Mesenchymal stem cell (in vitro differentiated cells and primary cell): Measurements from ENCODE around the gene SYT11.

Experiments used
- DNase-seq: peaks from one replicate; pipeline ENCODE4 v3.0.0-alpha.2; 2013
- H2AFZ ChIP-seq: one replicate; pipeline ENCODE4 v1.6.1; 2013; ENCODE audit warnings: low read depth, mild to moderate bottlenecking, control low read depth, inconsistent platforms, low read length, moderate library complexity
- H2AK5ac ChIP-seq: 2 replicates; pipeline ENCODE4 v1.6.1; 2013; ENCODE audit warnings: low read length, moderate library complexity, mild to moderate bottlenecking, inconsistent platforms; ENCODE audit not compliant: severe bottlenecking
- H2BK120ac ChIP-seq: one replicate; pipeline ENCODE4 v1.6.1; 2013; ENCODE audit warnings: low read depth, mild to moderate bottlenecking, inconsistent platforms, low read length, moderate library complexity
- H2BK12ac ChIP-seq, 2 experiments: one replicate each; pipeline ENCODE4 v1.6.1; 2013; ENCODE audit warnings: inconsistent platforms in 2 of 2, low read length in 2 of 2, mild to moderate bottlenecking in 2 of 2, moderate library complexity in 2 of 2, control low read depth in 1 of 2
- H2BK15ac ChIP-seq: one replicate; pipeline ENCODE4 v1.6.1; 2013; ENCODE audit warnings: mild to moderate bottlenecking, low read depth, inconsistent platforms; ENCODE audit not compliant: poor library complexity, severe bottlenecking
- H2BK5ac ChIP-seq: 2 replicates; pipeline ENCODE4 v1.6.1; 2013; ENCODE audit warnings: low read depth, mild to moderate bottlenecking, low read length, control low read depth, inconsistent platforms; ENCODE audit not compliant: poor library complexity, severe bottlenecking
- H3K14ac ChIP-seq, 2 experiments: one replicate each; pipeline ENCODE4 v1.6.1; 2013; ENCODE audit warnings: inconsistent platforms in 2 of 2, low read length in 2 of 2, control low read depth in 1 of 2, mild to moderate bottlenecking in 1 of 2, moderate library complexity in 1 of 2
- H3K18ac ChIP-seq, 2 experiments: one replicate each; pipeline ENCODE4 v1.6.1; 2013; ENCODE audit warnings: inconsistent platforms in 2 of 2, low read length in 2 of 2, control low read depth in 1 of 2, low read depth in 1 of 2, mild to moderate bottlenecking in 1 of 2
- H3K23ac ChIP-seq, 2 experiments: one replicate each; pipeline ENCODE4 v1.6.1; 2013; ENCODE audit warnings: inconsistent platforms in 2 of 2, low read length in 2 of 2, mild to moderate bottlenecking in 2 of 2, moderate library complexity in 2 of 2, control low read depth in 1 of 2
- H3K27ac ChIP-seq: 2 replicates; pipeline ENCODE4 v1.5.1; 2013; ENCODE audit warnings: mild to moderate bottlenecking, moderate library complexity, low read length, control low read depth, inconsistent platforms; ENCODE audit not compliant: poor library complexity, severe bottlenecking
- H3K27me3 ChIP-seq, 2 experiments: 2 replicates each; pipeline versions ENCODE4 v1.6.1 to v1.7.0; 2013; ENCODE audit warnings: low read length in 2 of 2, mild to moderate bottlenecking in 2 of 2, moderate library complexity in 2 of 2, control low read depth in 1 of 2, inconsistent platforms in 1 of 2; ENCODE audit not compliant: control insufficient read depth in 1 of 2, insufficient read depth in 1 of 2
- H3K36me3 ChIP-seq, 2 experiments: 2 replicates each; pipeline versions ENCODE4 v1.6.1 to v1.7.0; 2013; ENCODE audit warnings: low read length in 2 of 2, control low read depth in 1 of 2, inconsistent platforms in 1 of 2, low read depth in 1 of 2, mild to moderate bottlenecking in 1 of 2; ENCODE audit not compliant: insufficient read depth in 2 of 2, control insufficient read depth in 1 of 2
- H3K4ac ChIP-seq, 2 experiments: one replicate each; pipeline ENCODE4 v1.6.1; 2013; ENCODE audit warnings: inconsistent platforms in 2 of 2, low read length in 2 of 2, mild to moderate bottlenecking in 2 of 2, moderate library complexity in 2 of 2, control low read depth in 1 of 2, low read depth in 1 of 2
- H3K4me1 ChIP-seq: 2 replicates; pipeline ENCODE4 v1.6.1; 2013; ENCODE audit warnings: low read depth, low read length, control low read depth; ENCODE audit not compliant: control insufficient read depth, insufficient read depth
- H3K4me2 ChIP-seq: 2 replicates; pipeline ENCODE4 v1.6.1; 2013; ENCODE audit warnings: low read length, mild to moderate bottlenecking, inconsistent platforms; ENCODE audit not compliant: poor library complexity, severe bottlenecking
- H3K4me3 ChIP-seq, 2 experiments: 2 replicates each; pipeline versions ENCODE4 v1.5.1 to v1.7.0; 2013; ENCODE audit warnings: low read length in 2 of 2, mild to moderate bottlenecking in 2 of 2, control low read depth in 1 of 2, low read depth in 1 of 2; ENCODE audit not compliant: insufficient read depth in 1 of 2
- H3K79me1 ChIP-seq: replicated peaks from 2 replicates; pipeline ENCODE4 v1.6.1; 2013; ENCODE audit warnings: mild to moderate bottlenecking, control low read depth, low read length, inconsistent platforms; ENCODE audit not compliant: poor library complexity, severe bottlenecking
- H3K9ac ChIP-seq: 2 replicates; pipeline ENCODE4 v1.7.0; 2013; ENCODE audit warnings: mild to moderate bottlenecking, low read length, moderate library complexity
- H3K9me3 ChIP-seq: 2 replicates; pipeline ENCODE4 v1.7.0; 2013; ENCODE audit warnings: mild to moderate bottlenecking, low read length; ENCODE audit not compliant: control insufficient read depth
- H4K8ac ChIP-seq: one replicate; pipeline ENCODE4 v1.6.1; 2013; ENCODE audit warnings: inconsistent platforms, mild to moderate bottlenecking, low read length, moderate library complexity
- H4K91ac ChIP-seq: one replicate; pipeline ENCODE4 v1.6.1; 2013; ENCODE audit warnings: mild to moderate bottlenecking, low read length, inconsistent platforms
- WGBS: methylation state at CpG from one replicate; pipeline ENCODE4 v1.1.7; 2013; ENCODE audit warnings: mixed read lengths; 5-methylcytosine and 5-hydroxymethylcytosine counted together

Gene SYT11

DNA sequence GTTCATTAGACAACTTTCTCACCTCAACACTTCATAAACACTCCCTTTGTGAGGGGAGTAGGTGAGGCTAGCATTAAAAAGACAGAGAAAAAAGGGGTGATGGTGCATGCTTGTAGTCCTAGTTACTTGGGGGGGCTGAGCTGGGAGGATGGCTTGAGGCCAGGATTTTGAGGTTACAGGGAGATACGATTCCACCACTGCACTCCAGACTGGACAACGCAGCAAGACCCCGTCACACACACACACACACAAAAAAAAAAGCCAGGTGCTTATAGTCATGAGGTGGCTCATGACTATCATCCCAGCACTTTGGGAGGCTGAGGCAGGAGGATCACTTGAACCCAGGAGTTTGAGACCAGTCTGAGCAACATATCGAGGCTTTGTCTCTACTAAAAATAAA, 31.9 kb upstream of the SYT11 start:
- no peak overlapping the region for H2BK120ac ChIP-seq
- H3K36me3 ChIP-seq = peaks cover 34 to 37% of the 10 kb centered on the region in 2 experiments
- no peak for DNase-seq
- no peak overlapping the region for H3K4me3 ChIP-seq
- no peaks in the 10 kb centered on the region for H3K27me3 ChIP-seq
- H3K9me3 ChIP-seq = no peaks in the 10 kb centered on the region
- H3K23ac ChIP-seq = no peak overlapping the region
- H4K91ac ChIP-seq = no peak overlapping the region
- H3K9ac ChIP-seq = no peak overlapping the region
- no peak overlapping the region for H3K4ac ChIP-seq
- H3K4me1 ChIP-seq = no peaks in the 10 kb centered on the region
- no peak overlapping the region for H2BK15ac ChIP-seq
- H3K4me2 ChIP-seq = no peak overlapping the region
- no peak overlapping the region for H3K18ac ChIP-seq
- no peak overlapping the region for H4K8ac ChIP-seq
- H2BK12ac ChIP-seq = no peak overlapping the region
- 100% methylated on average over 3 of the region's 4 CpGs for WGBS
- no peak overlapping the region for H2AK5ac ChIP-seq
- H3K14ac ChIP-seq = no peak overlapping the region
- H3K27ac ChIP-seq = no peak overlapping the region
- H3K79me1 ChIP-seq = peaks cover 30% of the 10 kb centered on the region
- no peak overlapping the region for H2BK5ac ChIP-seq
- no peak overlapping the region for H2AFZ ChIP-seq

DNA sequence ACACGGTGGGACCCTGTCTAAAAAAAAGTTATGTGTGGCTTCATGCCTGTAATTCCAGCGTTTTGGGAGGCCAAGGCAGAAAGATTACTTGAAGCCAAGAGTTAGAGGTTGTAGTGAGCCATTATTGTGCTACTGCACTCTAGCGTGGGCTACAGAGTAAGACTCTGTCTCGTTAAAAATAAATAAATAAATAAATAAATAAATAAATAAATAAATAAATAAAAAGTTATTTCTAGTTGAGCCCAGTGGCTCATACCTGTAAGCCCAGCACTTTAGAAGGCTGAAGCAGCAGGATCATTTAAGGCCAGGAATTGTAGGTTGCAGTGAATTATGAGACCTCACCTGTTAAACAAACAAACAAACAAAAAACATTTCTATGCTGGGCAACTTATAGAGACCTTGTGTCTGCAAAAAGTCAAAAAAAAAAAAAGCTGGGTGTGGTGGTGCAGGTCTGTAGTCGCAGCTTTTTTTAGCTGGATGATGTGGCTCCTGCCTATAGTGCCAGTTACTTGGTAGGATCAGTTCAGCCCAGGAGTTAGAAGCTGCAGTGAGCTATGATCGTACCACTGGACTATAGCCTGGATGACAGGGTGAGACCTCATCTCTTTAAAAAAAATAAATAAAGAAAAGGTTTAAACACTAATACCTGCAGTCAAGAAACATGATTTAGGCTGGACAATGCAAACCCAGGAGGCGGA, 27.9 kb upstream of the SYT11 start:
- no peak overlapping the region for H3K27ac ChIP-seq
- no peak overlapping the region for H2BK5ac ChIP-seq
- H3K79me1 ChIP-seq = peaks cover 32% of the 10 kb centered on the region
- H3K4me3 ChIP-seq = no peak overlapping the region
- H4K91ac ChIP-seq = no peak overlapping the region
- H2BK15ac ChIP-seq = no peak overlapping the region
- H3K9me3 ChIP-seq = no peaks in the 10 kb centered on the region
- H3K27me3 ChIP-seq = no peaks in the 10 kb centered on the region
- no peak overlapping the region for H2BK120ac ChIP-seq
- H2BK12ac ChIP-seq = no peak overlapping the region
- no peak overlapping the region for H3K14ac ChIP-seq
- H3K4me2 ChIP-seq = no peak overlapping the region
- no peak overlapping the region for H2AK5ac ChIP-seq
- no peak overlapping the region for H3K18ac ChIP-seq
- H2AFZ ChIP-seq = no peak overlapping the region
- 97% methylated on average over 4 of the region's 7 CpGs for WGBS
- peaks cover 17 to 23% of the 10 kb centered on the region in 2 experiments for H3K36me3 ChIP-seq
- H3K23ac ChIP-seq = no peak overlapping the region
- no peak overlapping the region for H3K9ac ChIP-seq
- H3K4ac ChIP-seq = no peak overlapping the region
- no peak overlapping the region for H4K8ac ChIP-seq
- H3K4me1 ChIP-seq = peaks cover 5% of the 10 kb centered on the region
- DNase-seq = no peak

DNA sequence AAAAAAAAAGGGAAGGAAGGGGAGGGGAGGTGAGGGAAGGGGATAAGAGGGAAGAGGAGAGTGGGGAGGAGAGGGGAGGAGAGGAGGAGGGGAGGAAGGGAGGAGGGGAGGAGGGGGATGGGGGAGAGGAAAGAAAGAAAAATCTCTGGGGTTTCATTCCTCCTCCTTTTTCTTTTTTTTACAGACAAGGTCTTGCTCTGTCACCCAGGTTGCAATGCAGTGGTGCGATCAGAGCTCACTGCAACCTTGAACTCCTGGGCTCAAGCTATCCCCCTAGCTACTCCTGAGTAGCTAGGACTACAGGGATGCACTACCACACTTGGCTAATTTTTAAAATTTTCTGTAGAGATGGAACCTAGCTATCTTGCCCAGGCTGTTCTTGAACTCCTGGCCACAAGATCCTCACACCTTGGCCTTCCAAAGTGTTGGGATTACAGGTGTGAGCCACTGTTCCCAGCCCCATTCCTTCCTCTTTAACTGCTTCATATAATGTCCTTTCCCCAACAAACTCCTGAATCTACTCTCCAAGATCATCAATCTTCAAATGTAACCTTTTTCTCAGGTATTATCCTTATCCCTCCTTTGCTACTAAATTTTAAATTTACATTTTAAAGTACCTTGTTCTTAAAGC, 25.6 kb upstream of the SYT11 start:
- Histone ChIP-seq H3K23ac (no peak overlapping the region), H2BK12ac (no peak overlapping the region), H2BK15ac (no peak overlapping the region), H3K9ac (peak overlapping the region; percentile 38), H4K8ac (no peak overlapping the region), H3K4me1 (peaks cover 5% of the 10 kb centered on the region), H3K27me3 (no peaks in the 10 kb centered on the region), H2BK120ac (no peak overlapping the region), H3K36me3 (peaks cover 16 to 18% of the 10 kb centered on the region in 2 experiments), H3K9me3 (no peaks in the 10 kb centered on the region), H3K4me2 (no peak overlapping the region), H3K4ac (no peak overlapping the region), H4K91ac (no peak overlapping the region), H3K27ac (no peak overlapping the region), H3K4me3 (no peak overlapping the region), H3K18ac (no peak overlapping the region), H2AK5ac (no peak overlapping the region), H3K79me1 (peaks cover 30% of the 10 kb centered on the region), H2AFZ (no peak overlapping the region), H3K14ac (no peak overlapping the region), H2BK5ac (no peak overlapping the region)
- 96% methylated on average over 1 of the region's 1 CpG for WGBS
- no peak for DNase-seq

DNA sequence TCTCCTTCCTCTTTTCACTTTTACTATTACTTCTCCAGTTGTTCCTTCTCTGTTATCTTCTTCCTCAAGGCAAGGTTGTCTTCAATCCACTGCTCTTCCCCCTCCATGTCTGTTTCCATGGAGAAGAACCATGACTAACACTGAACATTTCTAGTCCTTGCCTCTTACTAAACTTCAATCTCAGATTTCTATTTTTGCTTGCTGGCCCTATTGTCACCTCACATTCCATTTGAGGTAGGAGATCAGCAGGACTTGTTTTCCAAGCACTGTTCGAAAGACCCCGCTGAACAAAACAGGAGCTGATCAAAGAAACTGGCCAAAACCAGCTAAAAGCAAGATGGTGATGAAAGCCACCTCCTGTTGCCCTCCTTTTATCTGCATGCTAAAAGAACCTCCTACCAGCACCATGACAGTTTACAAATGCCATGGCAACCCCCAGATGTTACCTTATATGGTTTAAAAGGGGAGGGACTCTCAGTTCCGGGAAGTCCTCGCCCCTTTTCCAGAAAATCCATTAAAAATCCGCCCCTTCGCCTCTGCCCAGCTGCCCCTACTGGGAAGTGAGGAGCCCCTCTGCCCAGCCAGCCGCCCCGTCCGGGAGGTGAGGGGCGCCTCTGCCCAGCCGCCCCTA, 25.0 kb upstream of the SYT11 start:
- WGBS = 98% methylated on average over 11 of the region's 11 CpGs
- Histone ChIP-seq H2BK120ac (no peak overlapping the region), H2AK5ac (no peak overlapping the region), H3K4ac (no peak overlapping the region), H2BK5ac (no peak overlapping the region), H3K9ac (peak overlapping the region; percentile 38), H3K18ac (no peak overlapping the region), H3K4me3 (no peak overlapping the region), H3K23ac (no peak overlapping the region), H4K91ac (no peak overlapping the region), H3K9me3 (no peaks in the 10 kb centered on the region), H2BK12ac (no peak overlapping the region), H3K79me1 (peaks cover 27% of the 10 kb centered on the region), H3K4me2 (peak overlapping the region; percentile 43), H3K14ac (no peak overlapping the region), H2AFZ (no peak overlapping the region), H4K8ac (no peak overlapping the region), H3K27ac (peak overlapping the region; percentile 50), H2BK15ac (no peak overlapping the region), H3K36me3 (peaks cover 16 to 18% of the 10 kb centered on the region in 2 experiments), H3K27me3 (no peaks in the 10 kb centered on the region), H3K4me1 (peaks cover 5% of the 10 kb centered on the region)
- peak; percentile 60 for DNase-seq
